ENCODE measurements around the gene SPARC. TPM values are rescaled to one million over a fixed set of nuclear protein-coding genes. Genes with fewer than 3 reads are reported as not detected.
"Not testable (repeated sequence)": the region's sequence is repeated elsewhere in the genome, so short reads cannot be mapped to it uniquely, and the experiment has no call there.

Gene SPARC
- total and polyA plus RNA-seq, 2 donors (not counting 1 experiment from before 2014, with no cell fraction given) = 0.45 TPM; not detected in 1

- H3K27ac ChIP-seq (ENCODE audit: low read length in 2 of 2) = no peak overlapping the region
- H3K4me2 ChIP-seq (replicated peaks; ENCODE audit: low read depth, low read length, poor library complexity, severe bottlenecking) = no peak overlapping the region
- H3K4me1 ChIP-seq (ENCODE audit: control insufficient read depth in 2 of 2, insufficient read depth in 2 of 2, low read length in 2 of 2) = no peaks in the 10 kb centered on the region
- H2AFZ ChIP-seq (ENCODE audit: insufficient read depth, low read depth, low read length, poor library complexity, severe bottlenecking) = no peak overlapping the region
- TF ChIP-seq EZH2 (IDR thresholded peaks at IDR 0.05; ENCODE audit: borderline replicate concordance, insufficient read depth, low read depth, low read length, poor library complexity, severe bottlenecking) = no peak
- TF ChIP-seq, protein P1, sequence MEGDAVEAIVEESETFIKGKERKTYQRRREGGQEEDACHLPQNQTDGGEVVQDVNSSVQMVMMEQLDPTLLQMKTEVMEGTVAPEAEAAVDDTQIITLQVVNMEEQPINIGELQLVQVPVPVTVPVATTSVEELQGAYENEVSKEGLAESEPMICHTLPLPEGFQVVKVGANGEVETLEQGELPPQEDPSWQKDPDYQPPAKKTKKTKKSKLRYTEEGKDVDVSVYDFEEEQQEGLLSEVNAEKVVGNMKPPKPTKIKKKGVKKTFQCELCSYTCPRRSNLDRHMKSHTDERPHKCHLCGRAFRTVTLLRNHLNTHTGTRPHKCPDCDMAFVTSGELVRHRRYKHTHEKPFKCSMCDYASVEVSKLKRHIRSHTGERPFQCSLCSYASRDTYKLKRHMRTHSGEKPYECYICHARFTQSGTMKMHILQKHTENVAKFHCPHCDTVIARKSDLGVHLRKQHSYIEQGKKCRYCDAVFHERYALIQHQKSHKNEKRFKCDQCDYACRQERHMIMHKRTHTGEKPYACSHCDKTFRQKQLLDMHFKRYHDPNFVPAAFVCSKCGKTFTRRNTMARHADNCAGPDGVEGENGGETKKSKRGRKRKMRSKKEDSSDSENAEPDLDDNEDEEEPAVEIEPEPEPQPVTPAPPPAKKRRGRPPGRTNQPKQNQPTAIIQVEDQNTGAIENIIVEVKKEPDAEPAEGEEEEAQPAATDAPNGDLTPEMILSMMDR (IDR thresholded peaks at IDR 0.05) = no peak
- Mint-ChIP-seq H3K27ac (no peak overlapping the region), H3K9me3 (ENCODE audit: insufficient read depth) (no peaks in the 10 kb centered on the region), H3K4me1 (no peaks in the 10 kb centered on the region), H3K4me3 (no peak overlapping the region), H3K27me3 (peaks cover 15% of the 10 kb centered on the region)
- intact Hi-C loops (cut with micrococcal nuclease) = no loop called here
- 90% methylated on average over 2 of the region's 3 CpGs for WGBS (ENCODE audit: insufficient coverage)
- H3K36me3 ChIP-seq (replicated peaks in 1 of 2; ENCODE audit: control extremely low read depth in 1 of 2, control insufficient read depth in 1 of 2, extremely low read depth in 1 of 2, insufficient read depth in 2 of 2, low read length in 1 of 2) = no peaks in the 10 kb centered on the region
- H3K27me3 ChIP-seq (replicated peaks in 1 of 4; ENCODE audit: control extremely low read depth in 1 of 4, control insufficient read depth in 3 of 4, insufficient read depth in 4 of 4, low read length in 3 of 4) = peaks cover 0 to 3% (median 0%) of the 10 kb centered on the region in 4 experiments
- H3K79me2 ChIP-seq (ENCODE audit: control insufficient read depth, insufficient read depth, low read length) = no peaks in the 10 kb centered on the region
- ATAC-seq (ENCODE audit: low read depth) (no peak), DNase-seq (no peak)
- POLR2A ChIA-PET = no interaction called here
- CTCF ChIA-PET = no interaction called here
- H3K9me3 ChIP-seq (ENCODE audit: control extremely low read depth in 1 of 3, control insufficient read depth in 2 of 3, insufficient read depth in 1 of 3, low read length in 2 of 3) = no peaks in the 10 kb centered on the region
- H3K9ac ChIP-seq (ENCODE audit: low read length) = no peak overlapping the region
- no peak overlapping the region for H3K4me3 ChIP-seq (ENCODE audit: control extremely low read depth in 1 of 5, extremely low read depth in 1 of 5, insufficient read depth in 1 of 5, low read depth in 2 of 5, low read length in 4 of 5)
- H4K20me1 ChIP-seq (ENCODE audit: control insufficient read depth, insufficient read depth, low read length, poor library complexity, severe bottlenecking) = no peaks in the 10 kb centered on the region
Observed at GRCh38 chr5:151692312-151692711, 5.6 kb upstream of the SPARC start.

DNA sequence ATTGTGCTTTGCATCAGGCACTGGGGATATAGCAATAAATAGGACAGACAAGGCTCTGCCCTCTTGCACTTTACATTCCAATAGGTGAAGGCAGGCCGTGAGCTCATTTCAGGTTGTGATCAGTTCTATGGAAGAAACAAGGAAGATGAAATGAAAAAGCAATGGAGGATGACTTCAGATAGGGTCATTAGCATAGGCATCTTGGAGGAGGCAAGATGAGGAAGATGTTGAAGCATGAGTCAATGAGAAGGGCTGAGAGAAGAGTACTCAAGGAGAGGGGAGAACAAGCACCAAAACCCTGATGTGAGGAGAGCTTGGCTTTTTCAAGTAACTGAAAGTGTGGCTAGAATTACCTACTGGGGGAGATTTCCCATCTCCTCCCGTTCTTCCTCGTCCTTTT is 5.0 kb upstream of the SPARC start:
- Mint-ChIP-seq H3K27ac (no peak overlapping the region), H3K4me1 (peaks cover 4% of the 10 kb centered on the region), H3K4me3 (no peak overlapping the region), H3K9me3 (ENCODE audit: insufficient read depth) (no peaks in the 10 kb centered on the region), H3K27me3 (peaks cover 21% of the 10 kb centered on the region)
- TF ChIP-seq EZH2 (IDR thresholded peaks at IDR 0.05; ENCODE audit: borderline replicate concordance, insufficient read depth, low read depth, low read length, poor library complexity, severe bottlenecking) = no peak
- TF ChIP-seq, protein P1 (IDR thresholded peaks at IDR 0.05) = no peak
- no peak overlapping the region for H3K4me3 ChIP-seq (ENCODE audit: control extremely low read depth in 1 of 5, extremely low read depth in 1 of 5, insufficient read depth in 1 of 5, low read depth in 2 of 5, low read length in 4 of 5)
- no peaks in the 10 kb centered on the region for H3K36me3 ChIP-seq (replicated peaks in 1 of 2; ENCODE audit: control extremely low read depth in 1 of 2, control insufficient read depth in 1 of 2, extremely low read depth in 1 of 2, insufficient read depth in 2 of 2, low read length in 1 of 2)
- ChIA-PET POLR2A (no interaction called here), CTCF (no interaction called here)
- DNase-seq (no peak), ATAC-seq (ENCODE audit: low read depth) (no peak)
- no peak overlapping the region for H2AFZ ChIP-seq (ENCODE audit: insufficient read depth, low read depth, low read length, poor library complexity, severe bottlenecking)
- WGBS (ENCODE audit: insufficient coverage) = no CpG with 5 or more reads among the region's 3 CpGs
- no peak overlapping the region for H3K27ac ChIP-seq (ENCODE audit: low read length in 2 of 2)
- H3K27me3 ChIP-seq (replicated peaks in 1 of 4; ENCODE audit: control extremely low read depth in 1 of 4, control insufficient read depth in 3 of 4, insufficient read depth in 4 of 4, low read length in 3 of 4) = peaks cover 0 to 8% (median 2%) of the 10 kb centered on the region in 4 experiments
- no peaks in the 10 kb centered on the region for H4K20me1 ChIP-seq (ENCODE audit: control insufficient read depth, insufficient read depth, low read length, poor library complexity, severe bottlenecking)
- H3K4me1 ChIP-seq (ENCODE audit: control insufficient read depth in 2 of 2, insufficient read depth in 2 of 2, low read length in 2 of 2) = peaks cover 3 to 4% of the 10 kb centered on the region in 2 donors
- H3K79me2 ChIP-seq (ENCODE audit: control insufficient read depth, insufficient read depth, low read length) = no peaks in the 10 kb centered on the region
- intact Hi-C loops (cut with micrococcal nuclease) = no loop called here
- no peak overlapping the region for H3K4me2 ChIP-seq (replicated peaks; ENCODE audit: low read depth, low read length, poor library complexity, severe bottlenecking)
- no peak overlapping the region for H3K9ac ChIP-seq (ENCODE audit: low read length)
- H3K9me3 ChIP-seq (ENCODE audit: control extremely low read depth in 1 of 3, control insufficient read depth in 2 of 3, insufficient read depth in 1 of 3, low read length in 2 of 3) = no peaks in the 10 kb centered on the region

DNA sequence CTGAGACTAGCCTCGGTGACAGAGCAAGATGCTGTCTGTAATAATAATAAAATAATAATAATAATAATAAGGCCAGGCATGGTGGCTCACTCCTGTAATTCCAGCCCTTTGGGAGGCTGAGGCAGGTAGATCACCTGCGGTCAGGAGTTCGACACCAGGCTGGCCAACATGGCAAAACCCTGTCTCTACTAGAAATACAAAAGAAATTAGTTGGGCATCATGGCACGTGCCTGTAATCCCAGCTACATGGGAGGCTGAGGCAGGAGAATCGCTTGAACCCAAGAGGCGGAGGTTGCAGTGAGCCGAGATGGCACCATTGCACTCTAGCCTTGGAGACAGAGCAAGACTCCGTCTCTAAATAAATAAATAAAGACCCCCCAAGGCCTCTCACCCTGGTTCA is 2.9 kb upstream of the SPARC start:
- H3K9ac ChIP-seq (ENCODE audit: low read length); H4K20me1 ChIP-seq (ENCODE audit: control insufficient read depth, insufficient read depth, low read length, poor library complexity, severe bottlenecking); H3K4me3 ChIP-seq (ENCODE audit: control extremely low read depth in 1 of 5, extremely low read depth in 1 of 5, insufficient read depth in 1 of 5, low read depth in 2 of 5, low read length in 4 of 5); H3K27ac ChIP-seq (ENCODE audit: low read length in 2 of 2); H2AFZ ChIP-seq (ENCODE audit: insufficient read depth, low read depth, low read length, poor library complexity, severe bottlenecking); H3K4me2 ChIP-seq (replicated peaks; ENCODE audit: low read depth, low read length, poor library complexity, severe bottlenecking); POLR2A ChIA-PET; H3K36me3 ChIP-seq (replicated peaks in 1 of 2; ENCODE audit: control extremely low read depth in 1 of 2, control insufficient read depth in 1 of 2, extremely low read depth in 1 of 2, insufficient read depth in 2 of 2, low read length in 1 of 2); H3K4me1 ChIP-seq (ENCODE audit: control insufficient read depth in 2 of 2, insufficient read depth in 2 of 2, low read length in 2 of 2); H3K9me3 ChIP-seq (ENCODE audit: control extremely low read depth in 1 of 3, control insufficient read depth in 2 of 3, insufficient read depth in 1 of 3, low read length in 2 of 3); H3K9me3 Mint-ChIP-seq (ENCODE audit: insufficient read depth); H3K27ac Mint-ChIP-seq; H3K4me1 Mint-ChIP-seq; ATAC-seq (ENCODE audit: low read depth); H3K4me3 Mint-ChIP-seq; H3K79me2 ChIP-seq (ENCODE audit: control insufficient read depth, insufficient read depth, low read length); DNase-seq; intact Hi-C loops (cut with micrococcal nuclease): not testable (repeated sequence)
- H3K27me3 ChIP-seq (replicated peaks in 1 of 4; ENCODE audit: control extremely low read depth in 1 of 4, control insufficient read depth in 3 of 4, insufficient read depth in 4 of 4, low read length in 3 of 4) = peaks cover 0 to 22% (median 10%) of the 10 kb centered on the region in 4 experiments
- WGBS (ENCODE audit: insufficient coverage) = 100% methylated on average over 1 of the region's 8 CpGs
- CTCF ChIA-PET = interaction anchor here (1.3 kb wide), 1 partner anchor 23 kb away, joined by 3 read pairs; no protein-coding TSS in a partner anchor
- H3K27me3 Mint-ChIP-seq = peaks cover 31% of the 10 kb centered on the region

Data from B cell (primary cell).